Neutrophil (primary cell): ENCODE measurements around the gene OAT.

ENCODE experiments used
- H3K27ac ChIP-seq: fragments of 200-600 bp; sonication (generic); 2 replicates; pipeline ENCODE4 v1.5.1; 2016; ENCODE audit warnings: mild to moderate bottlenecking, moderate library complexity
- H3K27me3 ChIP-seq: fragments of 200-600 bp; sonication (generic); 2 replicates; pipeline ENCODE4 v1.6.0; 2016; ENCODE audit warnings: mild to moderate bottlenecking
- H3K36me3 ChIP-seq: fragments of 200-600 bp; sonication (generic); 2 replicates; pipeline ENCODE4 v1.5.1; 2017
- H3K4me1 ChIP-seq, 2 experiments: fragments of 200-600 bp in 1 of 2; sonication (generic) in 1 of 2; 1 replicate in 1 of 2; 2 replicates in 1 of 2; pipeline versions ENCODE4 v1.5.1 to v1.6.1; 2013 to 2016; ENCODE audit warnings: low read depth in 1 of 2, low read length in 1 of 2, mild to moderate bottlenecking in 1 of 2, moderate library complexity in 1 of 2; ENCODE audit not compliant: control insufficient read depth in 1 of 2, insufficient read depth in 1 of 2
- H3K4me3 ChIP-seq, 2 experiments: fragments of 200-600 bp in 1 of 2; sonication (generic) in 1 of 2; 1 replicate in 1 of 2; 2 replicates in 1 of 2; pipeline ENCODE4 v1.5.1; 2013 to 2016; ENCODE audit warnings: low read depth in 1 of 2, low read length in 1 of 2, mild to moderate bottlenecking in 1 of 2, moderate library complexity in 1 of 2
- H3K9me3 ChIP-seq: fragments of 200-600 bp; sonication (generic); 2 replicates; pipeline ENCODE4 v1.5.1; 2016
- CTCF ChIP-seq: fragments of 200-600 bp; sonication (generic); IDR thresholded peaks from 2 replicates; pipeline ENCODE4 v1.5.1; 2016; ENCODE audit warnings: antibody characterized with exemption

The OAT gene

GRCh38 chr10:124366343-124366742 lies 52.4 kb downstream of the OAT start:
- H3K9me3 ChIP-seq = no peaks in the 10 kb centered on the region
- TF ChIP-seq CTCF = no peak
- H3K4me3 ChIP-seq = no peak overlapping the region

DNA sequence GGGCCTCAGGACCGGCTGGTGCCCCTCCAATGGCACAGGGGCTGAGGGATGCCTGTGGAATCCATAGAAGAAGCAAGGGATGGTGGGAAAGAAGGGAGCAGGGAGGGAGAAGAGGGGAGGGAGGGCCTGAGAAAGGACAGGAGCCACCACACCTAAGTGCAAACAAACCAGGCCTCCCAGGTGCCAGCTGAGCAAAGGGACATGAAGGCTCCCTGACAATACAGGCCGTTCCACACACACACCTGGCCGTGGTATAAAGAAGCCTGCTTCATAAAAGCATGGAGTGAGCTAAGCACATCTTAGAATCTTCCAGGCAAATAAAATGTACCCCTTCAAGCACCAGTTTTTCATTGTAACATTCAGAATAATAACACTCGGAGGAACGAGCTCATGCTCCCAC lies 54.0 kb downstream of the OAT start:
- no peaks in the 10 kb centered on the region for H3K36me3 ChIP-seq
- no peak overlapping the region for H3K27ac ChIP-seq
- H3K4me3 ChIP-seq = no peak overlapping the region
- H3K27me3 ChIP-seq = peaks cover 16% of the 10 kb centered on the region
- H3K4me1 ChIP-seq = no peaks in the 10 kb centered on the region
- H3K9me3 ChIP-seq = no peaks in the 10 kb centered on the region
- TF ChIP-seq CTCF = no peak

More at GRCh38 chr10:124366343-124366742, 52.4 kb downstream of the OAT start:
- Histone ChIP-seq H3K4me1 (no peaks in the 10 kb centered on the region), H3K36me3 (no peaks in the 10 kb centered on the region), H3K27me3 (peaks cover 30% of the 10 kb centered on the region), H3K27ac (no peak overlapping the region)

GRCh38 chr10:124362568-124362967 lies 56.2 kb downstream of the OAT start:
- no peaks in the 10 kb centered on the region for H3K9me3 ChIP-seq
- H3K4me1 ChIP-seq = no peaks in the 10 kb centered on the region
- H3K27ac ChIP-seq = no peak overlapping the region
- TF ChIP-seq CTCF = no peak
- H3K4me3 ChIP-seq = no peak overlapping the region
- H3K27me3 ChIP-seq = peaks cover 13% of the 10 kb centered on the region
- no peaks in the 10 kb centered on the region for H3K36me3 ChIP-seq

DNA sequence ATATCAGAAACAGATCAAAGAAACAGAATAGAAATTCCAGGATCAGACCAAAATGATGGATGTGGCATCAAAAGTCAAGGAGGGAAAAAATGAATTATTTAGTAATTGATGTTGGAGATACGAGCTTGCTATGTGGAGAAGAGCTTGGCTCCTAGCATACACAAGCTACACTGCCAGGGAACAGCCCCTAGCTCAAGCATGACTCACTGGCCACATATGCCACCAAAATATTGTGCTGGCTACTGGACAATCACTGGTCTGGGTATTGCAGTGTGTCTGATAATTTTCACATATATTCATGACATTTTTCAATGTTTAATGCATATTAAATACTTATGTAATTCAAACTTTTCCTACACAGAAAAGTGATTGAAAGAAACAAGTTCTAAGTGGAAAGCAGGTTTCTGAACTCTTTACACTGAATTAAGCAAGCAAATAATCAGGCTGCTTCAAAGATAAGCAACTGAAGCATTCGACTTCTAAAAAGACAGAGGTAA lies 59.3 kb downstream of the OAT start:
- H3K27me3 ChIP-seq = peaks cover 17% of the 10 kb centered on the region
- H3K9me3 ChIP-seq = no peaks in the 10 kb centered on the region
- no peak overlapping the region for H3K4me3 ChIP-seq
- no peak for TF ChIP-seq CTCF
- no peak overlapping the region for H3K27ac ChIP-seq
- H3K36me3 ChIP-seq = no peaks in the 10 kb centered on the region
- no peaks in the 10 kb centered on the region for H3K4me1 ChIP-seq

DNA sequence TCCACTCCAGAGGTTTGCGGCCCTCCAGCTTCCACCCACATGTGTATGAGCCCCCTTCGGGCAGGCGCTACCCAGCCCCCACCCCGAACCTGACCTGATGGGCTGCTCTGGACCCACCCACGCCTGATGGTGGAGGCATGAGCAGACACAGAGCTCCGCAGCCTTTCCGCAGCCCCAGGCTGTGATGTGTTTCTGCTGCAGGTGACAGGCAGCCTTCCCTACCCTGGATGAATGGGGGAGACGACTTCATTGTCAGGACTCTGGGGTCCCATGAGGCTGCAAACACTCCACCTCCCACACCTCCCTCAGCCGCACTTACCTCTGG lies 61.2 kb downstream of the OAT start:
- Histone ChIP-seq H3K27me3 (peaks cover 26% of the 10 kb centered on the region), H3K9me3 (no peaks in the 10 kb centered on the region), H3K36me3 (no peaks in the 10 kb centered on the region), H3K4me1 (no peaks in the 10 kb centered on the region), H3K4me3 (no peak overlapping the region), H3K27ac (no peak overlapping the region)
- no peak for TF ChIP-seq CTCF
